DOHH2 (cell line): Measurements from ENCODE around the gene NLRP1.

Experiments
- H3F3A ChIP-seq: fragments of 200-600 bp; sonication (generic), shearing (Covaris generic); 2 replicates; pipeline ENCODE4 v1.6.0; 2016; ENCODE audit warnings: antibody characterized with exemption, mild to moderate bottlenecking; ENCODE audit not compliant: control insufficient read depth, insufficient read depth
- H3K27ac ChIP-seq: fragments of 200-600 bp; sonication (generic); 2 replicates; pipeline ENCODE4 v1.5.1; 2014; ENCODE audit warnings: low read depth, mild to moderate bottlenecking, low read length, moderate library complexity
- H3K27me3 ChIP-seq: fragments of 200-600 bp; sonication (generic); 2 replicates; pipeline ENCODE4 v1.6.1; 2014; ENCODE audit warnings: mild to moderate bottlenecking, low read length, mixed read lengths; ENCODE audit not compliant: control insufficient read depth
- H3K36me3 ChIP-seq: fragments of 200-600 bp; sonication (generic); 2 replicates; pipeline ENCODE4 v1.6.1; 2014; ENCODE audit warnings: mild to moderate bottlenecking, low read length, moderate library complexity, mixed read lengths; ENCODE audit not compliant: control insufficient read depth
- H3K4me1 ChIP-seq: fragments of 200-600 bp; sonication (generic); 2 replicates; pipeline ENCODE4 v1.6.1; 2014; ENCODE audit warnings: mild to moderate bottlenecking, low read length, mixed read lengths; ENCODE audit not compliant: control insufficient read depth
- H3K4me2 ChIP-seq: fragments of 200-600 bp; sonication (generic); 2 replicates; pipeline ENCODE4 v1.6.0; 2014; ENCODE audit warnings: mild to moderate bottlenecking, low read length, moderate library complexity
- H3K4me3 ChIP-seq: fragments of 200-600 bp; sonication (generic); 2 replicates; pipeline ENCODE4 v1.5.1; 2014; ENCODE audit warnings: mild to moderate bottlenecking, low read length, mixed read lengths
- H3K79me2 ChIP-seq: fragments of 200-600 bp; sonication (generic); 2 replicates; pipeline ENCODE4 v1.6.1; 2014; ENCODE audit warnings: mild to moderate bottlenecking, low read length, mixed read lengths; ENCODE audit not compliant: control insufficient read depth
- H3K9me2 ChIP-seq: fragments of 200-600 bp; sonication (generic); replicated peaks from 2 replicates; pipeline ENCODE4 v1.6.1; 2014; ENCODE audit warnings: mild to moderate bottlenecking, low read length, mixed read lengths; ENCODE audit not compliant: control insufficient read depth
- H3K9me3 ChIP-seq: fragments of 200-600 bp; sonication (generic); 2 replicates; pipeline ENCODE4 v1.6.1; 2014; ENCODE audit warnings: antibody characterized with exemption, low read length, mixed read lengths; ENCODE audit not compliant: control insufficient read depth, insufficient read depth
- H4K20me1 ChIP-seq: fragments of 200-600 bp; sonication (generic); 2 replicates; pipeline ENCODE4 v1.6.0; 2014; ENCODE audit warnings: low read depth, mild to moderate bottlenecking, antibody characterized with exemption, low read length, moderate library complexity; ENCODE audit not compliant: control insufficient read depth, insufficient read depth
- CTCF ChIP-seq: fragments of 200-600 bp; sonication (generic); IDR thresholded peaks from one replicate; pipeline ENCODE4 v1.5.1; 2014; ENCODE audit warnings: antibody characterized with exemption, mild to moderate bottlenecking, low read depth, low read length; ENCODE audit not compliant: poor library complexity, severe bottlenecking
- EZH2phosphoT487 ChIP-seq: fragments of 200-600 bp; sonication (generic); IDR thresholded peaks from 2 replicates; pipeline ENCODE4 v1.6.1; 2017; ENCODE audit warnings: borderline replicate concordance, mild to moderate bottlenecking, antibody characterized with exemption, low read length, moderate library complexity, mixed read lengths

NLRP1 gene

GRCh38 chr17:5514976-5515375 is 69.3 kb downstream of the NLRP1 start:
- Histone ChIP-seq H4K20me1 (no peaks in the 10 kb centered on the region), H3K9me3 (no peaks in the 10 kb centered on the region), H3K27me3 (no peaks in the 10 kb centered on the region), H3K79me2 (no peaks in the 10 kb centered on the region), H3F3A (no peaks in the 10 kb centered on the region), H3K9me2 (no peaks in the 10 kb centered on the region), H3K4me3 (no peak overlapping the region), H3K4me1 (no peaks in the 10 kb centered on the region), H3K4me2 (no peak overlapping the region), H3K27ac (no peak overlapping the region), H3K36me3 (no peaks in the 10 kb centered on the region)
- TF ChIP-seq CTCF, result no peak
- no peak for TF ChIP-seq EZH2phosphoT487

- no peaks in the 10 kb centered on the region for H3K36me3 ChIP-seq
- no peaks in the 10 kb centered on the region for H3F3A ChIP-seq
- no peak overlapping the region for H3K4me3 ChIP-seq
- no peak overlapping the region for H3K4me2 ChIP-seq
- H3K9me2 ChIP-seq, result no peaks in the 10 kb centered on the region
- no peak overlapping the region for H3K27ac ChIP-seq
- H3K27me3 ChIP-seq, result no peaks in the 10 kb centered on the region
- no peaks in the 10 kb centered on the region for H4K20me1 ChIP-seq
- no peaks in the 10 kb centered on the region for H3K79me2 ChIP-seq
- TF ChIP-seq CTCF (no peak), EZH2phosphoT487 (no peak)
- H3K9me3 ChIP-seq, result no peaks in the 10 kb centered on the region
- H3K4me1 ChIP-seq, result no peaks in the 10 kb centered on the region
Measured at GRCh38 chr17:5513628-5514027, 70.7 kb downstream of the NLRP1 start.

GRCh38 chr17:5511401-5512225 is 72.7 kb downstream of the NLRP1 start:
- TF ChIP-seq EZH2phosphoT487 (no peak), CTCF (no peak)
- no peaks in the 10 kb centered on the region for H3K36me3 ChIP-seq
- H3K4me2 ChIP-seq, result no peak overlapping the region
- H4K20me1 ChIP-seq, result no peaks in the 10 kb centered on the region
- H3K9me3 ChIP-seq, result no peaks in the 10 kb centered on the region
- H3F3A ChIP-seq, result no peaks in the 10 kb centered on the region
- H3K9me2 ChIP-seq, result no peaks in the 10 kb centered on the region
- H3K27me3 ChIP-seq, result no peaks in the 10 kb centered on the region
- no peaks in the 10 kb centered on the region for H3K79me2 ChIP-seq
- H3K4me3 ChIP-seq, result no peak overlapping the region
- H3K4me1 ChIP-seq, result no peaks in the 10 kb centered on the region
- no peak overlapping the region for H3K27ac ChIP-seq

GRCh38 chr17:5510771-5511170 is 73.5 kb downstream of the NLRP1 start:
- Histone ChIP-seq H3K27me3 (no peaks in the 10 kb centered on the region), H3K4me1 (no peaks in the 10 kb centered on the region), H3K79me2 (no peaks in the 10 kb centered on the region), H3K4me3 (no peak overlapping the region), H3K4me2 (no peak overlapping the region), H3K36me3 (no peaks in the 10 kb centered on the region), H3K9me3 (no peaks in the 10 kb centered on the region), H3F3A (no peaks in the 10 kb centered on the region), H4K20me1 (no peaks in the 10 kb centered on the region), H3K9me2 (no peaks in the 10 kb centered on the region), H3K27ac (no peak overlapping the region)
- TF ChIP-seq EZH2phosphoT487 (no peak), CTCF (no peak)
